HCT116 (cell line): ENCODE data around the gene HGS. TPM values are rescaled to one million over a fixed set of nuclear protein-coding genes. Genes with fewer than 3 reads are reported as not detected.

Experiments used
- ATAC-seq: fragments of 200-7000 bp; cut with Tn5 transposase; 2 replicates; pipeline ENCODE4 v1.9.1; 2020; ENCODE audit warnings: mild to moderate bottlenecking, moderate library complexity
- BruUV-seq: library from RNA; stranded (reverse); fragments of 400-500 nt; replicated peaks from 2 replicates; lab custom pipeline; 2021; lab: Mats Ljungman, UMichigan
- CTCF ChIA-PET: fragments of 300-600 bp; sonication (Branson Sonifier 250); formaldehyde crosslinking; loops from one replicate; lab custom pipeline; 2021; ENCODE audit warnings: antibody characterized with exemption; lab: Charles Lee
- POLR2A ChIA-PET: fragments of 300-600, 350-600 bp; sonication (Branson Sonifier 250); formaldehyde crosslinking; loops from one replicate; lab custom pipeline; 2021; ENCODE audit warnings: antibody characterized with exemption; lab: Charles Lee
- RAD21 ChIA-PET, 2 experiments: fragments of 300-600 bp; sonication (Branson Sonifier 250); formaldehyde crosslinking; loops; one replicate each; lab custom pipeline; 2023; ENCODE audit warnings: low total read pairs in 2 of 2; ENCODE audit not compliant: uncharacterized antibody in 2 of 2, unreplicated experiment in 2 of 2, low non-redundant PET in 1 of 2; lab: Charles Lee
- DNase-seq: peaks from one replicate; pipeline ENCODE4 v3.0.0-alpha.2; 2010; ENCODE audit warnings: low read depth, low spot score
- H2AFZ ChIP-seq: fragments of 200-600 bp; shearing (Covaris generic), sonication (generic); 2 replicates; pipeline ENCODE4 v1.6.1; 2017; ENCODE audit warnings: low read depth, mixed run types, mixed read lengths, antibody characterized with exemption, low read length; ENCODE audit not compliant: poor library complexity, severe bottlenecking
- H3K27ac ChIP-seq: 2 replicates; pipeline ENCODE4 v1.5.1; 2012; ENCODE audit warnings: low read depth, low read length
- H3K27me3 ChIP-seq: fragments of 200-600 bp; sonication (generic); 2 replicates; pipeline ENCODE4 v1.6.1; 2016; ENCODE audit warnings: mixed run types, low read length, mixed read lengths; ENCODE audit not compliant: insufficient read depth
- H3K36me3 ChIP-seq, 2 experiments: fragments of 200-500 bp in 1 of 2; fragments of 200-600 bp in 1 of 2; sonication (Bioruptor generic) in 1 of 2; sonication (generic) in 1 of 2; 2 replicates each; pipeline versions ENCODE4 v1.5.1 to v1.6.1; 2014 to 2016; ENCODE audit warnings: low read length in 2 of 2, inconsistent platforms in 1 of 2, mixed read lengths in 1 of 2, mixed run types in 1 of 2; ENCODE audit not compliant: insufficient read depth in 2 of 2, control insufficient read depth in 1 of 2
- H3K4me1 ChIP-seq, 2 experiments: fragments of 200-600 bp in 1 of 2; sonication (generic) in 1 of 2; 2 replicates each; pipeline versions ENCODE4 v1.5.1 to v1.6.1; 2012 to 2017; ENCODE audit warnings: low read length in 2 of 2, inconsistent platforms in 1 of 2, mild to moderate bottlenecking in 1 of 2, mixed read lengths in 1 of 2, mixed run types in 1 of 2, moderate library complexity in 1 of 2; ENCODE audit not compliant: insufficient read depth in 2 of 2, control insufficient read depth in 1 of 2
- H3K4me2 ChIP-seq: fragments of 200-600 bp; sonication (generic); 2 replicates; pipeline ENCODE4 v1.6.1; 2017; ENCODE audit warnings: mixed run types, low read length, mixed read lengths
- H3K4me3 ChIP-seq, 2 experiments: fragments of 200-600 bp in 1 of 2; sonication (generic) in 1 of 2; replicated peaks in 1 of 2; 2 replicates each; pipeline ENCODE4 v1.5.1; 2011 to 2016; ENCODE audit warnings: low read length in 2 of 2, control low read depth in 1 of 2, low read depth in 1 of 2, mild to moderate bottlenecking in 1 of 2, mixed read lengths in 1 of 2, mixed run types in 1 of 2
- H3K79me2 ChIP-seq: fragments of 200-600 bp; sonication (generic); 2 replicates; pipeline ENCODE4 v1.6.1; 2017; ENCODE audit warnings: mild to moderate bottlenecking, mixed run types, low read length, moderate library complexity, mixed read lengths; ENCODE audit not compliant: insufficient read depth
- H3K9ac ChIP-seq: fragments of 200-600 bp; sonication (generic); 2 replicates; pipeline ENCODE4 v1.6.1; 2016; ENCODE audit warnings: low read length, mixed read lengths
- H3K9me2 ChIP-seq: fragments of 200-600 bp; sonication (generic), shearing (Covaris generic); 2 replicates; pipeline ENCODE4 v1.6.1; 2017; ENCODE audit warnings: mixed run types, mild to moderate bottlenecking, moderate library complexity; ENCODE audit not compliant: insufficient read depth
- H3K9me3 ChIP-seq, 2 experiments: fragments of 200-500 bp in 1 of 2; fragments of 200-600 bp in 1 of 2; sonication (Bioruptor generic) in 1 of 2; sonication (generic) in 1 of 2; 2 replicates each; pipeline ENCODE4 v1.6.1; 2014 to 2017; ENCODE audit warnings: low read length in 2 of 2, mixed read lengths in 2 of 2, inconsistent platforms in 1 of 2, low read depth in 1 of 2, mild to moderate bottlenecking in 1 of 2, mixed run types in 1 of 2, moderate library complexity in 1 of 2; ENCODE audit not compliant: control insufficient read depth in 1 of 2, insufficient read depth in 1 of 2
- H4K20me1 ChIP-seq: fragments of 200-600 bp; sonication (generic), shearing (Covaris generic); 2 replicates; pipeline ENCODE4 v1.6.1; 2017; ENCODE audit warnings: mixed run types, mild to moderate bottlenecking, moderate library complexity; ENCODE audit not compliant: insufficient read depth
- CEBPB ChIP-seq: IDR thresholded peaks from 2 replicates; pipeline ENCODE4 v1.6.1; 2012; ENCODE audit warnings: low read depth
- EGR1 ChIP-seq: IDR thresholded peaks from 2 replicates; pipeline ENCODE4 v1.6.1; 2012; ENCODE audit warnings: low read depth
- EZH2 ChIP-seq: fragments of 200-600 bp; sonication (generic); IDR thresholded peaks from 2 replicates; pipeline ENCODE4 v1.6.1; 2017; ENCODE audit warnings: antibody characterized with exemption, mixed run types
- FOSL1 ChIP-seq: IDR thresholded peaks from 2 replicates; pipeline ENCODE4 v1.6.1; 2012; ENCODE audit warnings: low read depth
- JUND ChIP-seq: IDR thresholded peaks from 2 replicates; pipeline ENCODE4 v1.6.1; 2012
- POLR2A ChIP-seq: IDR thresholded peaks from 2 replicates; pipeline ENCODE4 v1.7.0; 2011; ENCODE audit warnings: borderline replicate concordance; ENCODE audit not compliant: insufficient read depth, insufficient read length; ENCODE audit errors: extremely low read depth
- POLR2AphosphoS5 ChIP-seq: IDR thresholded peaks from 2 replicates; pipeline ENCODE4 v1.6.1; 2011; ENCODE audit warnings: mild to moderate bottlenecking, low read depth, low read length, moderate library complexity
- RAD21 ChIP-seq: IDR thresholded peaks from 2 replicates; pipeline ENCODE4 v1.6.1; 2012; ENCODE audit warnings: low read depth, mild to moderate bottlenecking
- SIN3A ChIP-seq: IDR thresholded peaks from 2 replicates; pipeline ENCODE4 v1.6.1; 2012; ENCODE audit warnings: low read depth
- SP1 ChIP-seq: IDR thresholded peaks from 2 replicates; pipeline ENCODE4 v1.6.1; 2012; ENCODE audit warnings: low read depth
- SRF ChIP-seq: IDR thresholded peaks from 2 replicates; pipeline ENCODE4 v1.6.1; 2012; ENCODE audit warnings: low read depth
- TCF7L2 ChIP-seq: IDR thresholded peaks from 2 replicates; pipeline ENCODE4 v1.7.0; 2011; ENCODE audit warnings: borderline replicate concordance, inconsistent platforms; ENCODE audit not compliant: insufficient read depth, insufficient read length; ENCODE audit errors: extremely low read depth
- YY1 ChIP-seq: IDR thresholded peaks from 2 replicates; pipeline ENCODE4 v1.6.1; 2011; ENCODE audit warnings: low read length, low read depth, moderate library complexity, mild to moderate bottlenecking; ENCODE audit not compliant: insufficient replicate concordance; ENCODE audit errors: extremely low read depth
- ZBTB33 ChIP-seq: IDR thresholded peaks from 2 replicates; pipeline ENCODE4 v1.6.1; 2011; ENCODE audit warnings: mild to moderate bottlenecking, low read length, moderate library complexity; ENCODE audit not compliant: insufficient replicate concordance; ENCODE audit errors: extremely low read depth
- intact Hi-C: fragments of 100-400 bp; cut with micrococcal nuclease; formaldehyde crosslinking; loops from 2 replicates; pipeline ENCODE4 v1.10.0; 2022
- total RNA-seq: library from RNA; stranded (reverse); gene quantifications from one replicate; pipeline ENCODE4 v1.2.1, GENCODE V29; 2021; ENCODE audit not compliant: unreplicated experiment
- TF ChIP-seq, protein P1 (sequence below): IDR thresholded peaks from 2 replicates; pipeline ENCODE4 v1.6.1; 2012
- TF ChIP-seq, protein P2 (sequence below): IDR thresholded peaks from 2 replicates; pipeline ENCODE4 v1.6.1; 2012; ENCODE audit warnings: low read depth

HGS gene
- total RNA-seq, 1 experiment from 2014 or later: 231 TPM

- TF ChIP-seq TCF7L2 (no peak), EGR1 (no peak), EZH2 (no peak), SRF (no peak), CEBPB (no peak)
Measured at GRCh38 chr17:81672504-81672903, 11.3 kb upstream of the HGS start (continued).

GRCh38 chr17:81672954-81673353, 10.9 kb upstream of the HGS start:
- Histone ChIP-seq H3K27me3 (no peaks in the 10 kb centered on the region), H3K4me3 (no peak overlapping the region), H2AFZ (no peak overlapping the region), H3K4me1 (peaks cover 5% of the 10 kb centered on the region in 2 experiments), H3K4me2 (no peak overlapping the region), H4K20me1 (peaks cover 3% of the 10 kb centered on the region; the same call in 1 of the 2 replicates), H3K27ac (no peak overlapping the region), H3K9ac (no peak overlapping the region), H3K36me3 (peaks cover 40 to 59% of the 10 kb centered on the region in 2 experiments), H3K79me2 (peaks cover 48% of the 10 kb centered on the region), H3K9me3 (no peaks in the 10 kb centered on the region), H3K9me2 (no peaks in the 10 kb centered on the region)
- intact Hi-C loops: no loop called here
- ATAC-seq (no peak), DNase-seq (no peak)
- ChIA-PET POLR2A (interaction anchor here (0.7 kb wide), 1 partner anchor 11 kb away, joined by 3 read pairs; the partner anchor contains the start of genes ARL16 and HGS), CTCF (no interaction called here), RAD21 (no interaction called here)
- TF ChIP-seq TCF7L2: no peak
- TF ChIP-seq FOSL1: no peak
- TF ChIP-seq SP1: no peak
- TF ChIP-seq SIN3A: no peak
- TF ChIP-seq POLR2A: no peak
- TF ChIP-seq, protein P1, sequence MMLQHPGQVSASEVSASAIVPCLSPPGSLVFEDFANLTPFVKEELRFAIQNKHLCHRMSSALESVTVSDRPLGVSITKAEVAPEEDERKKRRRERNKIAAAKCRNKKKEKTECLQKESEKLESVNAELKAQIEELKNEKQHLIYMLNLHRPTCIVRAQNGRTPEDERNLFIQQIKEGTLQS: no peak
- TF ChIP-seq ZBTB33: no peak
- TF ChIP-seq JUND: no peak
- no peak for TF ChIP-seq SRF
- no peak for TF ChIP-seq YY1
- no peak for TF ChIP-seq POLR2AphosphoS5
- TF ChIP-seq, protein P2, sequence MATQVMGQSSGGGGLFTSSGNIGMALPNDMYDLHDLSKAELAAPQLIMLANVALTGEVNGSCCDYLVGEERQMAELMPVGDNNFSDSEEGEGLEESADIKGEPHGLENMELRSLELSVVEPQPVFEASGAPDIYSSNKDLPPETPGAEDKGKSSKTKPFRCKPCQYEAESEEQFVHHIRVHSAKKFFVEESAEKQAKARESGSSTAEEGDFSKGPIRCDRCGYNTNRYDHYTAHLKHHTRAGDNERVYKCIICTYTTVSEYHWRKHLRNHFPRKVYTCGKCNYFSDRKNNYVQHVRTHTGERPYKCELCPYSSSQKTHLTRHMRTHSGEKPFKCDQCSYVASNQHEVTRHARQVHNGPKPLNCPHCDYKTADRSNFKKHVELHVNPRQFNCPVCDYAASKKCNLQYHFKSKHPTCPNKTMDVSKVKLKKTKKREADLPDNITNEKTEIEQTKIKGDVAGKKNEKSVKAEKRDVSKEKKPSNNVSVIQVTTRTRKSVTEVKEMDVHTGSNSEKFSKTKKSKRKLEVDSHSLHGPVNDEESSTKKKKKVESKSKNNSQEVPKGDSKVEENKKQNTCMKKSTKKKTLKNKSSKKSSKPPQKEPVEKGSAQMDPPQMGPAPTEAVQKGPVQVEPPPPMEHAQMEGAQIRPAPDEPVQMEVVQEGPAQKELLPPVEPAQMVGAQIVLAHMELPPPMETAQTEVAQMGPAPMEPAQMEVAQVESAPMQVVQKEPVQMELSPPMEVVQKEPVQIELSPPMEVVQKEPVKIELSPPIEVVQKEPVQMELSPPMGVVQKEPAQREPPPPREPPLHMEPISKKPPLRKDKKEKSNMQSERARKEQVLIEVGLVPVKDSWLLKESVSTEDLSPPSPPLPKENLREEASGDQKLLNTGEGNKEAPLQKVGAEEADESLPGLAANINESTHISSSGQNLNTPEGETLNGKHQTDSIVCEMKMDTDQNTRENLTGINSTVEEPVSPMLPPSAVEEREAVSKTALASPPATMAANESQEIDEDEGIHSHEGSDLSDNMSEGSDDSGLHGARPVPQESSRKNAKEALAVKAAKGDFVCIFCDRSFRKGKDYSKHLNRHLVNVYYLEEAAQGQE: no peak
- no peak for TF ChIP-seq RAD21
- no peak for TF ChIP-seq EGR1
- no TSS peak for BruUV-seq
